ENCODE results near the gene MUC4. TPM values are rescaled to one million over a fixed set of nuclear protein-coding genes. Genes with fewer than 3 reads are reported as not detected.
"Not testable (repeated sequence)": the region's sequence is repeated elsewhere in the genome, so short reads cannot be mapped to it uniquely, and the experiment has no call there.

The MUC4 gene
- total and polyA plus RNA-seq, 2 experiments from 2014 or later = not detected

DNA sequence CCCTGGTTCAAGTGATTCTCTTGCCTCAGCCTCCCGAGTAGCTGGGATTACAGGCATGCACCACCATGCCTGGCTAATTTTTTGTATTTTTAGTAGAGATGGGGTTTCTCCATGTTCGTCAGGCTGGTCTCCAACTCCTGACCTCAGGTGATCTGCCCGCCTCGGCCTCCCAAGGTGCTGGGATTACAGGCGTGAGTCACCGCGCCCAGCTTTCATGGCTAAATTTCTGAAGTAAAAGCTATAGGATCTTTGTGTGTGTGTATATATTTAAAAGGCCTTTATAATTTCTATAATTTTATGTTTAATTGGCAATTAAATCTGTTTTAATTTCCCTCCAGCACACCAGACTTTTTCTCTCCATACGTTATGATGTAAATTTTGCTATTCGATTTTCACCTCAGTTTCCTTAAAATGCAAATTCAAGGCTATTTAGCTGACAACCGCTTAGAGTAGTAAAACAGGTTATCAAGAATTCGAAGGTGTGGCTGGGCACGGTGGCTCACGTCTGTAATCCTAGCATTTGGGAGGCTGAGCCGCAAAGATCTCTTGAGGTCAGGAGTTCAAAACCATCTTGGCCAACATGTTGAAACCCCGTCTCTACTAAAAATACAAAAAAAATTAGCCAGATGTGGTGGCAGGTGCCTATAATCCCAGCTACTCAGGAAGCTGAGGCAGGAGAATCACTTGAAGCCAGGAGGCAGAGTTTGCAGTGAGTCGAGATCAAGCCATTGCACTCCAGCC, 92.0 kb downstream of the MUC4 start:
- WGBS, 2 experiments (ENCODE audit: low coverage in 1 of 2, low lambda C conversion rate in 2 of 2, missing lambda C conversion rate in 2 of 2) = 71 to 72% methylated on average over 16 of the region's 16 CpGs
- in situ Hi-C loops (cut with MboI) = not testable (repeated sequence)

GRCh38 chr3:195718477-195718984, 93.2 kb downstream of the MUC4 start:
- no peaks in the 10 kb centered on the region for H3F3A ChIP-seq (ENCODE audit: insufficient read depth)
- no peak overlapping the region for H3K4me3 ChIP-seq
- no peaks in the 10 kb centered on the region for H3K79me2 ChIP-seq (ENCODE audit: insufficient read depth)
- TF ChIP-seq EZH2 (IDR thresholded peaks at IDR 0.05; ENCODE audit: insufficient read depth, poor library complexity, severe bottlenecking) (no peak), EZH2phosphoT487 (IDR thresholded peaks at IDR 0.05; ENCODE audit: insufficient read depth, low read depth) (no peak)
- no peaks in the 10 kb centered on the region for H3K9me3 ChIP-seq (ENCODE audit: low read depth)
- in situ Hi-C loops (cut with MboI) = no loop called here
- no peaks in the 10 kb centered on the region for H3K36me3 ChIP-seq (ENCODE audit: low read depth)
- no peak overlapping the region for H2AFZ ChIP-seq
- H3K4me1 ChIP-seq (ENCODE audit: insufficient read depth) = no peaks in the 10 kb centered on the region
- DNase-seq = no peak
- no peaks in the 10 kb centered on the region for H4K20me1 ChIP-seq (ENCODE audit: insufficient read depth)
- no peak overlapping the region for H3K27ac ChIP-seq
- no peaks in the 10 kb centered on the region for H3K9me2 ChIP-seq (ENCODE audit: insufficient read depth)
- WGBS, 2 experiments (ENCODE audit: low coverage in 1 of 2, low lambda C conversion rate in 2 of 2, missing lambda C conversion rate in 2 of 2) = 40 to 41% methylated on average over 7 of the region's 7 CpGs
- no peak overlapping the region for H3K4me2 ChIP-seq (ENCODE audit: unreplicated experiment)
- 0 out of 2 replicates have a peak, but pooled peaks cover 6% of the 10 kb centered on the region for H3K27me3 ChIP-seq (replicated peaks; ENCODE audit: insufficient read depth)
- H3K9ac ChIP-seq = no peak overlapping the region

More for the DNA sequence above, 92.0 kb downstream of the MUC4 start:
- not testable (repeated sequence) for H3F3A ChIP-seq (ENCODE audit: insufficient read depth); H3K9me3 ChIP-seq (ENCODE audit: low read depth); DNase-seq; H3K4me1 ChIP-seq (ENCODE audit: insufficient read depth); H3K27ac ChIP-seq; H3K4me2 ChIP-seq (ENCODE audit: unreplicated experiment); H3K27me3 ChIP-seq (replicated peaks; ENCODE audit: insufficient read depth); H4K20me1 ChIP-seq (ENCODE audit: insufficient read depth); H2AFZ ChIP-seq; H3K36me3 ChIP-seq (ENCODE audit: low read depth); H3K9me2 ChIP-seq (ENCODE audit: insufficient read depth); H3K79me2 ChIP-seq (ENCODE audit: insufficient read depth); H3K9ac ChIP-seq; H3K4me3 ChIP-seq

DNA sequence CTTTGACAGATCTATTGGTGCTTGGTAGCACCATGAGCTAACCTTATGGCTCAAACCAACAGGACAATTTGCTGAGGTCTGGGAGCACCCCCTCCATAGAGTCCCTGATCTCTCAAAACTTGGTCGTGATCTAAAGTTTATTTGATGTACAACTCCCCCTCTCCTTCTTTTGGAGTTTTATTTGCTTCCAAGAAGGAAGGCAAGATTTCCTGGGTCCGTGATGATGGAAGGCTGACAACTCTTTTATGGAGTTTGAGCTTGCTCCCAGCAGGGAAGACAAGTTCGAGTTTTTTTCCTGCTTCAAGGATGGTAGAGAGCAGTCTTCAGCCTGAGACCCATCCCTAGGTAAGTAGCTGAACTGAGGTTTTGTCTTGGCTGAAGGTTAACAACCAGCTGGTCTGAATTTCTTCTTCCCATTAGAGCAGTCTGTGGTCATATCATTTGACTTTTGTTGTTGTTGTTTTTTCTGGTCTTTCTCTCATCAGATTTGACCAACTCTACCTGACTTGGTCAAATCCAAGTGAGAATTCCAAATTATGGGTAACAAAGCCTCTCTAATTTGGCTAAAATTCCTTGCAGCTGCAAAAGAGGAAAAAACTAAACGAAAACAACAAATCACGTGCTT, 93.8 kb downstream of the MUC4 start:
- Histone ChIP-seq H3K4me1 (ENCODE audit: insufficient read depth) (no peaks in the 10 kb centered on the region), H3K36me3 (ENCODE audit: low read depth) (no peaks in the 10 kb centered on the region), H3K4me2 (ENCODE audit: unreplicated experiment) (no peak overlapping the region), H3K9me3 (ENCODE audit: low read depth) (no peaks in the 10 kb centered on the region), H3K79me2 (ENCODE audit: insufficient read depth) (no peaks in the 10 kb centered on the region), H4K20me1 (ENCODE audit: insufficient read depth) (no peaks in the 10 kb centered on the region), H3K27ac (no peak overlapping the region), H3K4me3 (no peak overlapping the region), H3K9me2 (ENCODE audit: insufficient read depth) (no peaks in the 10 kb centered on the region), H2AFZ (no peak overlapping the region), H3K9ac (no peak overlapping the region), H3K27me3 (replicated peaks; ENCODE audit: insufficient read depth) (0 out of 2 replicates have a peak, but pooled peaks cover 6% of the 10 kb centered on the region), H3F3A (ENCODE audit: insufficient read depth) (no peaks in the 10 kb centered on the region)
- 22 to 41% methylated on average over 5 of the region's 5 CpGs for WGBS, 2 experiments (ENCODE audit: low coverage in 1 of 2, low lambda C conversion rate in 2 of 2, missing lambda C conversion rate in 2 of 2)
- in situ Hi-C loops (cut with MboI) = no loop called here
- no peak for DNase-seq
- TF ChIP-seq EZH2phosphoT487 (IDR thresholded peaks at IDR 0.05; ENCODE audit: insufficient read depth, low read depth) (no peak), EZH2 (IDR thresholded peaks at IDR 0.05; ENCODE audit: insufficient read depth, poor library complexity, severe bottlenecking) (no peak)

GRCh38 chr3:195717416-195717815, 94.3 kb downstream of the MUC4 start:
- Histone ChIP-seq H3K4me1 (ENCODE audit: insufficient read depth) (no peaks in the 10 kb centered on the region), H3K36me3 (ENCODE audit: low read depth) (no peaks in the 10 kb centered on the region), H3K27ac (no peak overlapping the region), H3K9ac (no peak overlapping the region), H2AFZ (no peak overlapping the region), H3K9me3 (ENCODE audit: low read depth) (no peaks in the 10 kb centered on the region), H4K20me1 (ENCODE audit: insufficient read depth) (no peaks in the 10 kb centered on the region), H3K9me2 (ENCODE audit: insufficient read depth) (no peaks in the 10 kb centered on the region), H3K79me2 (ENCODE audit: insufficient read depth) (no peaks in the 10 kb centered on the region), H3K27me3 (replicated peaks; ENCODE audit: insufficient read depth) (0 out of 2 replicates have a peak, but pooled peaks cover 6% of the 10 kb centered on the region), H3K4me3 (no peak overlapping the region), H3K4me2 (ENCODE audit: unreplicated experiment) (no peak overlapping the region), H3F3A (ENCODE audit: insufficient read depth) (no peaks in the 10 kb centered on the region)
- DNase-seq = no peak
- in situ Hi-C loops (cut with MboI) = no loop called here
- TF ChIP-seq EZH2phosphoT487 (IDR thresholded peaks at IDR 0.05; ENCODE audit: insufficient read depth, low read depth) = no peak
- no peak for TF ChIP-seq EZH2 (IDR thresholded peaks at IDR 0.05; ENCODE audit: insufficient read depth, poor library complexity, severe bottlenecking)
- WGBS, 2 experiments (ENCODE audit: low coverage in 1 of 2, low lambda C conversion rate in 2 of 2, missing lambda C conversion rate in 2 of 2) = 49 to 54% methylated on average over 9 of the region's 9 CpGs
